Kidney (tissue), 14 donors: ENCODE measurements around the gene VPS13C. TPM values are rescaled to one million over a fixed set of nuclear protein-coding genes. Genes with fewer than 3 reads are reported as not detected.

Experiments
- DNase-seq, 5 donors: peaks; one replicate each; pipeline ENCODE4 v3.0.0-alpha.2; 2013 to 2020
- FAIRE-seq: peaks from 2 replicates; lab custom pipeline; 2012; peaks lifted over from hg19 to GRCh38; lab: Jason Lieb, UNC
- H3K27ac ChIP-seq, 2 donors: one replicate each; pipeline ENCODE4 v1.7.0; 2013; ENCODE audit warnings: low read depth in 2 of 2, low read length in 2 of 2, inconsistent platforms in 1 of 2
- H3K27me3 ChIP-seq: one replicate; pipeline ENCODE4 v1.7.1; 2013; ENCODE audit warnings: low read length, inconsistent platforms; ENCODE audit not compliant: control insufficient read depth, insufficient read depth
- H3K36me3 ChIP-seq, 3 donors: one replicate each; pipeline versions ENCODE4 v1.7.0 to v1.7.1; 2013; ENCODE audit warnings: low read length in 3 of 3, control low read depth in 1 of 3, inconsistent platforms in 1 of 3; ENCODE audit not compliant: insufficient read depth in 3 of 3, control insufficient read depth in 2 of 3
- H3K4me1 ChIP-seq, 3 donors: one replicate each; pipeline versions ENCODE4 v1.7.0 to v1.7.1; 2013; ENCODE audit warnings: low read length in 3 of 3, inconsistent platforms in 1 of 3, low read depth in 1 of 3; ENCODE audit not compliant: control insufficient read depth in 2 of 3, insufficient read depth in 2 of 3
- H3K4me3 ChIP-seq, 3 donors: one replicate each; pipeline versions ENCODE4 v1.7.0 to v1.8.1; 2013; ENCODE audit warnings: low read length in 3 of 3, control low read depth in 1 of 3, inconsistent platforms in 1 of 3
- H3K9ac ChIP-seq, 3 donors: one replicate each; pipeline versions ENCODE4 v1.7.0 to v1.7.1; 2013; ENCODE audit warnings: low read length in 3 of 3, control low read depth in 1 of 3, inconsistent platforms in 1 of 3
- H3K9me3 ChIP-seq, 3 donors: one replicate each; pipeline versions ENCODE4 v1.7.0 to v1.7.1; 2013; ENCODE audit warnings: low read length in 3 of 3, control low read depth in 1 of 3, inconsistent platforms in 1 of 3; ENCODE audit not compliant: control insufficient read depth in 2 of 3, insufficient read depth in 1 of 3
- intact Hi-C: fragments of 100-400 bp; cut with DNase I; formaldehyde crosslinking; loops from one replicate; pipeline ENCODE4 v1.11.1; 2022
- polyA plus RNA-seq: library from polyadenylated mRNA; stranded (reverse); fragments of 350-450 nt; fragmentation: Illumina TruSeq; extraction: RNeasy Lipid Tissue Mini Kit (QIAGEN cat#74804); gene quantifications from one replicate; pipeline ENCODE4 v1.2.3, GENCODE V29; 2014; ENCODE audit warnings: low read depth, low replicate concordance; ENCODE audit not compliant: insufficient read depth
- total RNA-seq: library from RNA; stranded (reverse); fragmentation: NEBNext Ultra II Directional; extraction: Animal tissue kit (Norgen Biotek cat#: 25700); gene quantifications from one replicate; pipeline ENCODE4 v1.2.1, GENCODE V29; 2021
- TF ChIP-seq, protein P1 (sequence below): IDR thresholded peaks from 3 replicates; pipeline ENCODE4 v1.5.1; 2012; ENCODE audit warnings: mild to moderate bottlenecking, moderate library complexity, borderline replicate concordance; ENCODE audit not compliant: insufficient read depth; ENCODE audit errors: extremely low read depth
- donor health status: control.
- donor health status: control.
- donor health status: control.
- donor health status: control.
- donor health status: control.
- donor health status: DM: yes; HTN: yes; CAD: no.
- donor health status: Normal renal cell carcinoma (clear cell type).

VPS13C gene
- total and polyA plus RNA-seq, 2 donors from 2014 or later: 12.5 to 106 TPM

DNA sequence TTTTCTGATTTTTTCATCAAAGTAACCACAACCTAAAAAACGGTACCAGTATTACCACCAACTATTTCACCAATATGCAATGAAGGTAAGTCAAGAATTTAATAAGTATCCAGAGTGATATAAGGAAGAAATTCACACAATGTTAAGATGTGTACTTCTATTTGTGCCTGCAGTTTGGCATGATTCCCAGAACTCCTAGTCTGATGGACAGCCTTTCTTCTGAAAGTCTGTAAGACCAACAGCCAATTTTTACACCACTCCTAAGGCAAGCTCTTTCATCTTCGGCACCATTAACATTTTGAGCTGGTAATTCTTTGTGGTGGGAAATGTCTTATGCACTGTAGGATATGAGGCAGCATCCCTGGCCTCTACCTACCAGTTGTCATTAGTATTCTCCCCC lies 108.3 kb downstream of the VPS13C start:
- Histone ChIP-seq H3K4me1 (no peaks in the 10 kb centered on the region), H3K9me3 (no peaks in the 10 kb centered on the region), H3K4me3 (no peak overlapping the region), H3K27ac (no peak overlapping the region), H3K36me3 (peaks cover 0 to 8% (median 0%) of the 10 kb centered on the region in 3 donors), H3K9ac (no peak overlapping the region), H3K27me3 (no peaks in the 10 kb centered on the region)
- intact Hi-C loops: no loop called here
- DNase-seq (peak in 1 of 5 donors; percentile 10), FAIRE-seq (no peak)
- TF ChIP-seq, protein P1, sequence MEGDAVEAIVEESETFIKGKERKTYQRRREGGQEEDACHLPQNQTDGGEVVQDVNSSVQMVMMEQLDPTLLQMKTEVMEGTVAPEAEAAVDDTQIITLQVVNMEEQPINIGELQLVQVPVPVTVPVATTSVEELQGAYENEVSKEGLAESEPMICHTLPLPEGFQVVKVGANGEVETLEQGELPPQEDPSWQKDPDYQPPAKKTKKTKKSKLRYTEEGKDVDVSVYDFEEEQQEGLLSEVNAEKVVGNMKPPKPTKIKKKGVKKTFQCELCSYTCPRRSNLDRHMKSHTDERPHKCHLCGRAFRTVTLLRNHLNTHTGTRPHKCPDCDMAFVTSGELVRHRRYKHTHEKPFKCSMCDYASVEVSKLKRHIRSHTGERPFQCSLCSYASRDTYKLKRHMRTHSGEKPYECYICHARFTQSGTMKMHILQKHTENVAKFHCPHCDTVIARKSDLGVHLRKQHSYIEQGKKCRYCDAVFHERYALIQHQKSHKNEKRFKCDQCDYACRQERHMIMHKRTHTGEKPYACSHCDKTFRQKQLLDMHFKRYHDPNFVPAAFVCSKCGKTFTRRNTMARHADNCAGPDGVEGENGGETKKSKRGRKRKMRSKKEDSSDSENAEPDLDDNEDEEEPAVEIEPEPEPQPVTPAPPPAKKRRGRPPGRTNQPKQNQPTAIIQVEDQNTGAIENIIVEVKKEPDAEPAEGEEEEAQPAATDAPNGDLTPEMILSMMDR: no peak

DNA sequence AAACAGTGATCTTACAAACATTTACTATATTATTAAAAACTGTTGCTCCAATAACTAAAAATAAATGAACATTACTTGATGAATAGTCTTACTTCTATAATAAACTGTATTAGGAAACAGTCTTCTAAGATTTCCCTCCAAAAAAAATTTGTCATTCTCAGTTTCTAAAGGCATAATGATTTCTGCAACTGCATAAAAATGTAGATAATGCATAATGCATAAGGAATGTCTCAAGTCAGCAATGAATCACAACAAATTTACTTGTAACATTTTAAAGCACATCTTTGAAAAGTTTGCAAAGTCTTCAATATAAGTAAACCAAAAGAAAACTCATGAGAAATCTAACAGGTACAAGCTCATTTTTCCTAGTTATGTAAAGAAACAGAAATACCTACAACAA lies 113.5 kb downstream of the VPS13C start:
- peaks cover 0 to 8% (median 0%) of the 10 kb centered on the region in 3 donors for H3K9me3 ChIP-seq
- TF ChIP-seq, protein P1: no peak
- no peak for DNase-seq
- no peak overlapping the region for H3K4me3 ChIP-seq
- H3K27me3 ChIP-seq: no peaks in the 10 kb centered on the region
- no peak for FAIRE-seq
- no peak overlapping the region for H3K9ac ChIP-seq
- H3K27ac ChIP-seq: no peak overlapping the region
- intact Hi-C loops: no loop called here
- peaks cover 0 to 10% (median 2%) of the 10 kb centered on the region in 3 donors for H3K36me3 ChIP-seq
- no peaks in the 10 kb centered on the region for H3K4me1 ChIP-seq

DNA sequence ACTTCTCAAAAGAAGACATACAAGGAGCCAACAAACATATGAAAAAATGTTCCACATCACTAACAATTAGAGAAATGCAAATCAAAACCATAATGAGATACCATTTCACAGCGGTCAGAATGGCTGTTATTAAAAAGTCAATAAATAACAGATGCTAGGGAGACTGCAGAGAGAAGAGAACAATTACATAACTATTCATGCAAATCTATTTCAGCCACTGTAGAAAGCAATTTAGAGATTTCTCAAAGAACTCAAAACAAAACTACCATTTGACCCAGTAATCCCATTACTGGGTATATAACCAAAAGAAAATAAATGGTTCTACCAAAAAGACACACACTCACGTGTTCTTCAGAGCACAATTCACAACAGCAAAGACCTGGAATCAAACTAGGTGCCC lies 116.3 kb downstream of the VPS13C start:
- peaks cover 0 to 8% (median 0%) of the 10 kb centered on the region in 3 donors for H3K9me3 ChIP-seq
- peaks cover 2 to 10% (median 2%) of the 10 kb centered on the region in 3 donors for H3K36me3 ChIP-seq
- no peaks in the 10 kb centered on the region for H3K27me3 ChIP-seq
- no peaks in the 10 kb centered on the region for H3K4me1 ChIP-seq
- intact Hi-C loops: no loop called here
- TF ChIP-seq, protein P1: no peak
- H3K27ac ChIP-seq: no peak overlapping the region
- no peak overlapping the region for H3K9ac ChIP-seq
- H3K4me3 ChIP-seq: no peak overlapping the region
- FAIRE-seq (no peak), DNase-seq (no peak)

DNA sequence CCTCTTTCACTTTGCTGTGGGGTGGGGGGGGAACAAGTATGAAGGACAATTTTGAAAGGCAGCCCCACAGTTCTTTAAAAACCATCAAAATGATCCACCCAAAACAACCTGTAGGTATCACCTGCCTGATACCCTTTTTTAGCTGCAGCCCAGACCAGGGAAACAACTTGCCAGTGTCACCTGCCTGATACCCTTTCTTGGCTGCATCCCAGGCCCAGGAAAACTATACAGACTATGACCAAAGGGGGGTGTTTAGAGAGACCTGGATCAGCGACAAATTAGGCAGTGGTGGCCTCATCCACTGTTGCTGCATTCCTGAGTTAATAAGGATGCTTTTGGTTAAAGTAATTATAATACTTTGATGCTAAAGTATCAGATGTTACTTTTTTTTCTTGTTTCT lies 122.0 kb downstream of the VPS13C start:
- intact Hi-C loops: no loop called here
- H3K4me3 ChIP-seq: no peak overlapping the region
- H3K4me1 ChIP-seq: no peaks in the 10 kb centered on the region
- no peaks in the 10 kb centered on the region for H3K27me3 ChIP-seq
- peaks cover 2 to 6% (median 4%) of the 10 kb centered on the region in 3 donors for H3K36me3 ChIP-seq
- DNase-seq: no peak
- FAIRE-seq: no peak
- H3K9ac ChIP-seq: no peak overlapping the region
- H3K9me3 ChIP-seq: no peaks in the 10 kb centered on the region
- H3K27ac ChIP-seq: no peak overlapping the region
- TF ChIP-seq, protein P1: no peak
